Kidney (tissue), 14 donors: Measurements from ENCODE around the gene MAML3. TPM values are rescaled to one million over a fixed set of nuclear protein-coding genes. Genes with fewer than 3 reads are reported as not detected.

Source experiments
- DNase-seq, 5 donors: peaks; one replicate each; pipeline ENCODE4 v3.0.0-alpha.2; 2013 to 2020
- FAIRE-seq: peaks from 2 replicates; lab custom pipeline; 2012; peaks lifted over from hg19 to GRCh38; lab: Jason Lieb, UNC
- H3K27ac ChIP-seq, 2 donors: one replicate each; pipeline ENCODE4 v1.7.0; 2013; ENCODE audit warnings: low read depth in 2 of 2, low read length in 2 of 2, inconsistent platforms in 1 of 2
- H3K27me3 ChIP-seq: one replicate; pipeline ENCODE4 v1.7.1; 2013; ENCODE audit warnings: low read length, inconsistent platforms; ENCODE audit not compliant: control insufficient read depth, insufficient read depth
- H3K36me3 ChIP-seq, 3 donors: one replicate each; pipeline versions ENCODE4 v1.7.0 to v1.7.1; 2013; ENCODE audit warnings: low read length in 3 of 3, control low read depth in 1 of 3, inconsistent platforms in 1 of 3; ENCODE audit not compliant: insufficient read depth in 3 of 3, control insufficient read depth in 2 of 3
- H3K4me1 ChIP-seq, 3 donors: one replicate each; pipeline versions ENCODE4 v1.7.0 to v1.7.1; 2013; ENCODE audit warnings: low read length in 3 of 3, inconsistent platforms in 1 of 3, low read depth in 1 of 3; ENCODE audit not compliant: control insufficient read depth in 2 of 3, insufficient read depth in 2 of 3
- H3K4me3 ChIP-seq, 3 donors: one replicate each; pipeline versions ENCODE4 v1.7.0 to v1.8.1; 2013; ENCODE audit warnings: low read length in 3 of 3, control low read depth in 1 of 3, inconsistent platforms in 1 of 3
- H3K9ac ChIP-seq, 3 donors: one replicate each; pipeline versions ENCODE4 v1.7.0 to v1.7.1; 2013; ENCODE audit warnings: low read length in 3 of 3, control low read depth in 1 of 3, inconsistent platforms in 1 of 3
- H3K9me3 ChIP-seq, 3 donors: one replicate each; pipeline versions ENCODE4 v1.7.0 to v1.7.1; 2013; ENCODE audit warnings: low read length in 3 of 3, control low read depth in 1 of 3, inconsistent platforms in 1 of 3; ENCODE audit not compliant: control insufficient read depth in 2 of 3, insufficient read depth in 1 of 3
- CTCF ChIP-seq: IDR thresholded peaks from 3 replicates; pipeline ENCODE4 v1.5.1; 2012; ENCODE audit warnings: mild to moderate bottlenecking, moderate library complexity, borderline replicate concordance; ENCODE audit not compliant: insufficient read depth; ENCODE audit errors: extremely low read depth
- intact Hi-C: fragments of 100-400 bp; cut with DNase I; formaldehyde crosslinking; loops from one replicate; pipeline ENCODE4 v1.11.1; 2022
- polyA plus RNA-seq: library from polyadenylated mRNA; stranded (reverse); fragments of 350-450 nt; fragmentation: Illumina TruSeq; extraction: RNeasy Lipid Tissue Mini Kit (QIAGEN cat#74804); gene quantifications from one replicate; pipeline ENCODE4 v1.2.3, GENCODE V29; 2014; ENCODE audit warnings: low read depth, low replicate concordance; ENCODE audit not compliant: insufficient read depth
- total RNA-seq: library from RNA; stranded (reverse); fragmentation: NEBNext Ultra II Directional; extraction: Animal tissue kit (Norgen Biotek cat#: 25700); gene quantifications from one replicate; pipeline ENCODE4 v1.2.1, GENCODE V29; 2021
- donor health status: control.
- donor health status: control.
- donor health status: control.
- donor health status: control.
- donor health status: control.
- donor health status: DM: yes; HTN: yes; CAD: no.
- donor health status: Normal renal cell carcinoma (clear cell type).

The MAML3 gene
- total and polyA plus RNA-seq, 2 donors from 2014 or later, result 1.4 to 10.4 TPM

GRCh38 chr4:139865537-139865936 is 288.4 kb downstream of the MAML3 start:
- no peak for TF ChIP-seq CTCF
- DNase-seq, result no peak
- no peak overlapping the region for H3K4me3 ChIP-seq
- intact Hi-C loops, result no loop called here
- no peaks in the 10 kb centered on the region for H3K27me3 ChIP-seq
- H3K9me3 ChIP-seq, result no peaks in the 10 kb centered on the region
- H3K36me3 ChIP-seq, result no peaks in the 10 kb centered on the region
- H3K27ac ChIP-seq, result no peak overlapping the region
- FAIRE-seq, result no peak
- H3K9ac ChIP-seq, result no peak overlapping the region
- H3K4me1 ChIP-seq, result peaks cover 0 to 4% (median 0%) of the 10 kb centered on the region in 3 donors

- no peak for DNase-seq
- Histone ChIP-seq H3K4me1 (peaks cover 0 to 4% (median 0%) of the 10 kb centered on the region in 3 donors), H3K36me3 (no peaks in the 10 kb centered on the region), H3K27me3 (no peaks in the 10 kb centered on the region), H3K9me3 (no peaks in the 10 kb centered on the region), H3K27ac (no peak overlapping the region), H3K4me3 (no peak overlapping the region), H3K9ac (no peak overlapping the region)
- FAIRE-seq, result no peak
- no peak for TF ChIP-seq CTCF
- intact Hi-C loops, result no loop called here
These were observed 290.5 kb downstream of the MAML3 start for GRCh38 chr4:139863531-139863930.

GRCh38 chr4:139861471-139861870 is 292.5 kb downstream of the MAML3 start:
- H3K4me1 ChIP-seq, result peaks cover 0 to under 1% (median 0%) of the 10 kb centered on the region in 3 donors
- no peak for FAIRE-seq
- intact Hi-C loops, result no loop called here
- H3K36me3 ChIP-seq, result no peaks in the 10 kb centered on the region
- no peak overlapping the region for H3K9ac ChIP-seq
- H3K27me3 ChIP-seq, result no peaks in the 10 kb centered on the region
- no peak for TF ChIP-seq CTCF
- H3K9me3 ChIP-seq, result no peaks in the 10 kb centered on the region
- no peak for DNase-seq
- H3K4me3 ChIP-seq, result no peak overlapping the region
- H3K27ac ChIP-seq, result no peak overlapping the region

GRCh38 chr4:139860435-139861024 is 293.5 kb downstream of the MAML3 start:
- Histone ChIP-seq H3K36me3 (no peaks in the 10 kb centered on the region), H3K27ac (no peak overlapping the region), H3K4me1 (peaks cover 0 to 2% (median 0%) of the 10 kb centered on the region in 3 donors), H3K27me3 (no peaks in the 10 kb centered on the region), H3K9ac (no peak overlapping the region), H3K9me3 (no peaks in the 10 kb centered on the region), H3K4me3 (no peak overlapping the region)
- no peak for TF ChIP-seq CTCF
- intact Hi-C loops, result no loop called here
- DNase-seq, result no peak
- no peak for FAIRE-seq
